Fibroblast of villous mesenchyme (primary cell): ENCODE results near the gene SMPDL3A. TPM values are rescaled to one million over a fixed set of nuclear protein-coding genes. Genes with fewer than 3 reads are reported as not detected.

ENCODE experiments used
- DNase-seq: peaks from one replicate; pipeline ENCODE4 v3.0.0-alpha.2; 2010; ENCODE audit warnings: low read depth
- H3K4me3 ChIP-seq: 2 replicates; pipeline ENCODE4 v1.5.1; 2011; ENCODE audit warnings: low read depth, mild to moderate bottlenecking, low read length
- total RNA-seq: library from RNA; depleted of rRNA; stranded (reverse); fragments of >200 nt; gene quantifications from 2 replicates; pipeline ENCODE4 v1.2.3, GENCODE V29; 2012
- TF ChIP-seq, protein P1 (sequence below): IDR thresholded peaks from 2 replicates; pipeline ENCODE4 v1.5.1; 2012; ENCODE audit warnings: low read depth, mild to moderate bottlenecking, low read length; ENCODE audit not compliant: insufficient read depth

The SMPDL3A gene
- total RNA-seq, 1 donor: 13.4 TPM

DNA sequence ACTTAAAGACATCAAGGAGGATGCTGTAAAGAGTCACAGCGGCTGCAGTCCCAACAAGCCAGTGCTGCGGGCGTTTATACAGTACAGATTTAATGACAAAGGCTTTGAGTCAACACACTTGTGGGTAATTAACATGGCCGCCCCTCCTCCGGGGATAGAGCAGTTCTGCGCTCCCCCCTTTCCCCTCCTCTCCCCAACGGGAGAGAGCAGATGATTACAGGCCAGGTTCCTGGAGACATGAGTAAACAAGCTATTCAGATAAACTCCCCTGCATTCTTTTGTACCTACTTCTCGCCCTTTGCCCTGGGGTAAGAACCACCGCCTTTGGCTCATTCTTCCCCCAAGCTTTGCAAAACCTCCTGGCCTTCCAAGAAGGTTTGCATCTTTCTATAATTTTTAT, 33.2 kb upstream of the SMPDL3A start:
- TF ChIP-seq, protein P1, sequence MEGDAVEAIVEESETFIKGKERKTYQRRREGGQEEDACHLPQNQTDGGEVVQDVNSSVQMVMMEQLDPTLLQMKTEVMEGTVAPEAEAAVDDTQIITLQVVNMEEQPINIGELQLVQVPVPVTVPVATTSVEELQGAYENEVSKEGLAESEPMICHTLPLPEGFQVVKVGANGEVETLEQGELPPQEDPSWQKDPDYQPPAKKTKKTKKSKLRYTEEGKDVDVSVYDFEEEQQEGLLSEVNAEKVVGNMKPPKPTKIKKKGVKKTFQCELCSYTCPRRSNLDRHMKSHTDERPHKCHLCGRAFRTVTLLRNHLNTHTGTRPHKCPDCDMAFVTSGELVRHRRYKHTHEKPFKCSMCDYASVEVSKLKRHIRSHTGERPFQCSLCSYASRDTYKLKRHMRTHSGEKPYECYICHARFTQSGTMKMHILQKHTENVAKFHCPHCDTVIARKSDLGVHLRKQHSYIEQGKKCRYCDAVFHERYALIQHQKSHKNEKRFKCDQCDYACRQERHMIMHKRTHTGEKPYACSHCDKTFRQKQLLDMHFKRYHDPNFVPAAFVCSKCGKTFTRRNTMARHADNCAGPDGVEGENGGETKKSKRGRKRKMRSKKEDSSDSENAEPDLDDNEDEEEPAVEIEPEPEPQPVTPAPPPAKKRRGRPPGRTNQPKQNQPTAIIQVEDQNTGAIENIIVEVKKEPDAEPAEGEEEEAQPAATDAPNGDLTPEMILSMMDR: no peak
- H3K4me3 ChIP-seq: no peak overlapping the region
- no peak for DNase-seq

DNA sequence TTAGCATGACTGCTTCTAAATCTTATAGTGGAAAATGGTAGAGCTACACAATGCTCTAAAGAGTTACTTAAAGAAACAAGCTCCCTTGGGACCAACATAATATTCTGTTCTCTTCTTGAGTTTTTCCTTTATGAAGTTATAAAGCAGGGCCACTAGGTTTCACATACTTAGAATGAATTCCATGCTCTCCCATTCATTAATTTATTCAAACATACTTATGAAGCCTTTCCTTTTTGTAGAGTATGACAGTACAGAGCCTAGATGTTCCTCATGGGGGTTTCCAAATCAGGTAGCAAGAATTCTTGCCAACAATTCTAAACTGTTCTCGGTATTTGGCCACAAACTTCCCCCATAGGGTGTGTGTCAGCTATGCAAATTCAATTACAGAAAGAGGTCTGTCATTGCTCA, 30.1 kb upstream of the SMPDL3A start:
- no peak overlapping the region for H3K4me3 ChIP-seq
- DNase-seq: no peak
- TF ChIP-seq, protein P1: no peak

DNA sequence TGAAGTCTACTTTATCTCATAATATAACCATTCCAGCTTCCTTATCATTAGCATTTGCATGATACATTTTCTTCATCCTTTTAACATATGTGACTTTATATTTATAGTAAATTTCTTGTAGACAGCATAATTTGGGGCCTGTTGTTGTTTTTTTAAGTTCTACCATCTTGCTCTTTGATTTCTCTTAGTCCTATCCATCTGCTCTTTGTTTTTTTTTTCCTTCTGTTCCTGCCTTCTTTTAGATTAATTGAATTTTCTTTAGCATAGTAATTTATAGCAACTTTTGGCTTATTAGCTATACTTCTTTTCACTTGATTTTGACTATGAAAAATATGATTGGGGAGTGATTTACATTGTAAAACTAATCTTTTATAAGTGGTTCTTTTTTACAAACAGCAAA, 28.7 kb upstream of the SMPDL3A start:
- DNase-seq: no peak
- no peak overlapping the region for H3K4me3 ChIP-seq
- TF ChIP-seq, protein P1: no peak

DNA sequence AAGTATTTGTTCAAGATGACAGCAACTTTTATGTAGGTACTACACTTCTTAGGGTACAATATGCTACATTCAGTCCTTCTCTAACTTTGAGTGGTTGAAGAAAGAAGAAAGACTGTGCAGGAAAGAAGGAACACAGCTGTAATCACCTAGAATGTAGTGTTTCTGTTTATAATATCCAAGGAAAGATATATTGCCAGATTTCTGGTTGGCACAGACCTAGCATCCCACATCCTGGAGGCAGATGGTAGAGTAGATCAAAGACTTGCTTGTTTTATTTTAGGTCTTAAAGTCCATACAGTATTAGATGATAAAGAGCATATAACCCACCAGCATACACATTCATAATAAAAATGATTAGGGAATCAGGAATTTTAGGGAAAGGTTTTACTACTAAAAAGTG, 22.8 kb upstream of the SMPDL3A start:
- H3K4me3 ChIP-seq: no peak overlapping the region
- DNase-seq: no peak
- TF ChIP-seq, protein P1: no peak

DNA sequence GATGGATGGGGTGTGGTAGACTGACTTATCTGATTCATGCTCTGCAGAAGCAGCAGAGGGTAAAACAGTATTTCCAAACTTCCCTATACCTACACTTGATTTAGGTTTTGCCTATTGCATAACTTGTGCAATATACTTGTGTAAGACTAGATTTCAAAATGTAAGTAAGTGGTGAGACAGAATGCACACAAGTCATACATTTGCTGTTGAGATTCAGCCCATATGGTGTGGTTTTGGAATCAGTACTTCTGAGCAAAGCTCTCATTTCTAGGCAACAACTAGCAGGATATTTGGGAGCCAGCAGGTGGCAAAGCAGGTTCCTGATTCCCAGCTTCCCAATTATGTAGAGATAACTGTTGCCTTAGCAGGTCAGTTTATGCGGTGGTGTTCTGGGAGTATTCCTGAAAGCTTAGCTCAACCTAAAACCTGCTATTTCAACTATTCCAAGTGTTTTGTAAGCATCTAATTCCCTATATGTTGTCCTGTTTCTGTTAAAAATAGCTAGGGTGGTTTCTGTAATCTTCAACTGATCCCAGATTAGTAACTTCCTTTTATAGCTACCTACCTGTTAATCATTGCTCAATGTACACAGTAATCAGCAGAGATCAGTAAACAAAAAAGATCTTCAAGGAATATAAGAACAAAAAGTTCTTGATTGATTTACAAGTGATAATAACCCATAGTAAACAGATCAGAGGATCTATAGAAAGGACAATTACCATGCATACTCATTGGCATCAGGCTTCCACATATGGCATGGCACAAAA, 18.0 kb upstream of the SMPDL3A start:
- no peak overlapping the region for H3K4me3 ChIP-seq
- TF ChIP-seq, protein P1: peak; percentile 26
- peak; percentile 71 for DNase-seq

DNA sequence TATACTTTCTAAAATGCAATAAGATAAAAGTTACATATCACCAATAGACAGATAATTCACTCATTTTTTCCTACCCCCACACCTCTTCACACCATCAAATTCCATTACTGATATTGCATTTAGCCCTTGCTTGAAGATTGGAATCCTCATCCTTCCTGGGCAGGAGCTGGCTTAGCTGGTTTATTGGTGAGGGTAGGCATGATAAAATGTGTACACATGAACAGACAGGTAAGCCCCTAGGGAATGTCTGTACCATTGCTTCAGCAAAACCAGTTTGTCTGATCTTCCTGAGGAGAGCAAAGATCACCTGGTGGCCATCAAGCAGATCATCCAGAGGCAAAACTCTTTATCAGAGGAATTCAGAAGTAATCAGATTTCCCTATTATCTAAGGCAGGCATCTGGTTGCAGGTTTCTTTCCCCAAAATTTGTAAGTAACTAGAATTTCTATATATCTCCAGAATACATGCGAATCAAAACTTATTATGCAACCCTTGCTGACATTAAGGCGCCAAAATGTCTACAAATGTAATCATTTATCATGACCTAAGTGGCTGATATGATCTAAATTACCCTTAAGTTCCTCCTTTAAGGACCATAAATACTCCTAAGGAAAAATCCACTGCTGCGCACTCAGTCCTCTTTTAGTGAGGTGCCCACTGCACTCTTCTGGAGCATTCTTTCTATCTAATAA, 16.2 kb upstream of the SMPDL3A start:
- TF ChIP-seq, protein P1: no peak
- no peak overlapping the region for H3K4me3 ChIP-seq
- DNase-seq: no peak
